HPDE6-E6E7 (cell line): Measurements from ENCODE around the gene RPGRIP1L.
"Not testable (repeated sequence)": the region's sequence is repeated elsewhere in the genome, so short reads cannot be mapped to it uniquely, and the experiment has no call there.

Experiments used
- DNase-seq: peaks from one replicate; pipeline ENCODE4 v3.0.0; 2011; ENCODE audit warnings: missing footprints; ENCODE audit errors: extremely low spot score

The RPGRIP1L gene

DNA sequence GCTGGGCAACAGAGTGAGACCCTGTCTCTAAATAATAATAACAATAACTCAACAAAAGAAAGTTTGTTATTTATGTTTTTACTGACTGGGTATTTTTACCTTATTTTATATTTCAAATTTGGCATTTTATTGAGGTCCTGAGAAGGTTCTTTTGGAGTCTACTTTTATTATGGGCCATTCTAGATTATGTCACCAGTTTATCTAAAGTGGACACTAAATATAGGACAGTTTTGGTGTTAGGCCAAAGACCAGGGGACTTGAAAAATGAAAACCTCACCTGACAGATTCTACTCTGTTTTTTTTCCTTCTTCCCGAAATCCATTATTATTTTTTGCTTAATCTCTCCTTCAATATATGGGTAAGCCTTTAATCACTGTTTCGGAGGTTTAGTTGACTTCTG lies 8.4 kb upstream of the RPGRIP1L start:
- DNase-seq = no peak

GRCh38 chr16:53711390-53711789 lies 7.7 kb upstream of the RPGRIP1L start:
- no peak for DNase-seq

DNA sequence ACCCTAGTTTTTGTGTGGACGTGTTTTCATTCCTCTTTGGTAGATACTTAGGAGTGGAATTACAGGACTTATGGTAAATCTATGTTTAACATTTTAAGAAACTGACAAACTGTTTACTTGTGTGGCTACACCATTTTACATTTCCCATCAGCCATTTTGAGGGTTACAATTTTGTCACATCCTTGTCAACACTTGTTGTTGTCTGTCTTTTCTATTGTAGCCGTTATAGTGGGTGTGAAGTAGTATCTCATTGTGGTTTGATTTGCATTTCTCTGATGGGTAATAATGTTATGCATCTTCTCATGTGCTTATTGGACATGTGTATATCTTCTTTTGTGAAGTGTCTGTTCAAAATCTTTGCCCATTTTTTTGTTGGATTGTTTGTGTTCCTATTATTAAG lies 4.8 kb upstream of the RPGRIP1L start:
- DNase-seq = no peak

- no peak for DNase-seq
Measured at GRCh38 chr16:53707671-53708070, 4.0 kb upstream of the RPGRIP1L start.

- no peak for DNase-seq
Measured at GRCh38 chr16:53704445-53704813, 770 bp upstream of the RPGRIP1L start.

DNA sequence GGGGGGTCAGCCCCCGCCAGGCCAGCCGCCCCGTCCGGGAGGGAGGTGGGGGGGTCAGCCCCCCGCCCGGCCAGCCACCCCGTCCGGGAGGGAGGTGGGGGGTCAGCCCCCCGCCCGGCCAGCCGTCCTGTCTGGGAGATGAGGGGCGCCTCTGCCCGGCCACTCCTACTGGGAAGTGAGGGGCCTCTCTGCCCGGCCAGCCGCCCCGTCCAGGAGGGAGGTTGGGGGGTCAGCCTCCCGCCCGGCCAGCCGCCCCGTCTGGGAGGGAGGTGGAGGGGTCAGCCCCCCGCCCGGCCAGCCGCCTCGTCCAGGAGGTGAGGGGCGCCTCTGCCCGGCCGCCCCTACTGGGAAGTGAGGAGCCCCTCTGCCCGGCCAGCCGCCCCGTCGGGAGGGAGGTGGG lies 5.4 kb downstream of the RPGRIP1L start:
- DNase-seq = not testable (repeated sequence)

DNA sequence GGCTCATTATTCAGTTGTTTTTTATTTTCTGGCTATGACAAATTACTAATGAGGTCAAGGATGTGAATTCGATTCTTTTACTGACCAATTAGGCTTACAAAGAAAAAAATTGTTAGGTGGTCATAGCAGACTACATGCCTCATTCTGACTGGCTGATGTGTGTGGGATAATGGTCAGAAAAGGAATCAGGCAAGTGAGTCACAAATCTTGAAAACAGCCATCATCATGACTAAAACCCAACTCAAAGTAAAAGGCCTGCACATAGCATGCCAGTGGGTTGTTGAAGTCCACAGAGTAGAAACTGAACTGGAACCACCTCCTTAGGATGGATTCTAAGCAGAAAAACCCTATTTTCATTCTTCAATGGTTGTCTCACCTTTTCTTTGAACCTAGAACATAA lies 8.6 kb downstream of the RPGRIP1L start:
- DNase-seq = no peak

DNA sequence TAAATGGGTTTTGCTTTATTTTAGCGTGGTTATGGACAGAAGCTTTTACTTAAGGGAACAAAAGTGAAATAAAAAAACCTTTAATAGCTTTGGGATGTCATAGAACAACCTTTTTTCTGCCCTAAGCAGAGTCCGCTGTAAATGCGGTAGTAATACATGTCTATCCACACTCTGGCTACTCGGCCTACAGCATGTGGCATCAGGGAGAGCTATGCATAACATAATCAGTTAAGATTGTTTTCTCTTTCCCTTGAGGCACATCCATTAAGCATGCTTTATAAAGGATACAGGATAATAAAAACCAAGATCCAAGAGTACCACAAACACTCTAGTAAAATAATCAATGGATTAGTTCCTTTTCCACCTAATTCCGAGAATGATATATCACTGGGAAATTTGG lies 10.3 kb downstream of the RPGRIP1L start:
- no peak for DNase-seq

- no peak for DNase-seq
Measured at GRCh38 chr16:53692146-53692545, 11.5 kb downstream of the RPGRIP1L start.

- DNase-seq = no peak
Measured at GRCh38 chr16:53690771-53691170, 12.9 kb downstream of the RPGRIP1L start.

GRCh38 chr16:53689636-53690035 lies 14.0 kb downstream of the RPGRIP1L start:
- DNase-seq = no peak

- DNase-seq = no peak
Measured at GRCh38 chr16:53686710-53687109, 16.9 kb downstream of the RPGRIP1L start.

- not testable (repeated sequence) for DNase-seq
Measured at GRCh38 chr16:53685334-53685733, 18.3 kb downstream of the RPGRIP1L start.

DNA sequence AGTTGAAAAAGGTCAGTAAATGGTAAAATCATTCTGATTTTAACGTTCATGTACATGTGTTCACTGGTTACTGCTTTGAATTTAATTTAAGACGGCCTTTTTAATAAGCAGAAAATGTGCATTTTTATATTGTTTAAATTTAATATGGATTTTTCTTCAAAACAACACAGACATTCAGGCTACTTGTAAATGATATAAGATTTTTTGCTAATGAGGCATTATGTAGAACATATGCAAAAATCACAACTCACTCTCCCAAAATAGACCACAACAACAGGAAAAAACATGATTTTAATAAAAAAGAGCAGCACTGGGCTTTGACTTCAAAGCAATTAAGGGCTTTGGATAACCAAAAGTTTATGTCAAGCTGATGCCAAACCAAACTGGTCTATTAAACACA lies 22.3 kb downstream of the RPGRIP1L start:
- DNase-seq = no peak

DNA sequence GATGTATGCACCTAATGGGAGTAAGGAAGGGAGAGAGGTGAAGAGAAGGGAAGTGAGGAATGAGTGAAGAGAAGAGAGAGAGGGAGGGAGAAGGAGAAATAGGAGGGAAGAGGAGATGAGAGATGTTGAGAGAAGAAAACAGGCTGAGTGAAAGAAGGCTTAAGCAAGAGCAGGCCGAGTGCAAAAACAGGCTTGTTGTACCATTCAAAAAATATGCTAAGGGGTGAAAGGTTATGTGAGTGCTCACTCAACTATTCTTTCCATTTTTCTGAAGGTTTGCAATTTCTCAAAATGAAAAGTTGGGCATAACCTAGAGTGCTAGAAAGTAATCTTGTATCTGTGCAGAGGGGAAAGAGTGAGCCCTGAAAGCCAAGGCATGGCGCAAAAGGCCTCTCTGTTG lies 22.9 kb downstream of the RPGRIP1L start:
- DNase-seq = no peak

GRCh38 chr16:53678756-53679343 lies 24.8 kb downstream of the RPGRIP1L start:
- no peak for DNase-seq

- DNase-seq = no peak
Measured at GRCh38 chr16:53678155-53678554, 25.5 kb downstream of the RPGRIP1L start.

GRCh38 chr16:53673189-53673588 lies 30.5 kb downstream of the RPGRIP1L start:
- no peak for DNase-seq

GRCh38 chr16:53672461-53672860 lies 31.2 kb downstream of the RPGRIP1L start:
- no peak for DNase-seq

DNA sequence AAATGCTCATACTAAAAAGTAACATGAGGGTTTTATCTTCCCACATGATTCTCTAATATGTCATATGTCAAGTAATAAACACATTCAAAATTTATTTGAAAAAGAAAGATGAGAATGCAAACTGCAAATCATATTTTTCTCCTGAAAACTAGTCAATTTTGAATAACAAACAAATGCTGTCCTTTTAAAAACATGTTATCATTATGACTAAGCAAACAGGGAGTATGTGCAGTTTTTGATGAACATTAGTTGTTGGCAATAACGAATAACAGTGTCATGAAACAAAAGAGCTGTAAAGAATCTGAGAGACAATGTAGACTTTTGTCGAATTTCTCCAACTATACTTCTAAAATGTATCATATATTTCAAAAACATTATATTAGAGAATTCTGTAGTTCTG lies 34.8 kb downstream of the RPGRIP1L start:
- DNase-seq = no peak

DNA sequence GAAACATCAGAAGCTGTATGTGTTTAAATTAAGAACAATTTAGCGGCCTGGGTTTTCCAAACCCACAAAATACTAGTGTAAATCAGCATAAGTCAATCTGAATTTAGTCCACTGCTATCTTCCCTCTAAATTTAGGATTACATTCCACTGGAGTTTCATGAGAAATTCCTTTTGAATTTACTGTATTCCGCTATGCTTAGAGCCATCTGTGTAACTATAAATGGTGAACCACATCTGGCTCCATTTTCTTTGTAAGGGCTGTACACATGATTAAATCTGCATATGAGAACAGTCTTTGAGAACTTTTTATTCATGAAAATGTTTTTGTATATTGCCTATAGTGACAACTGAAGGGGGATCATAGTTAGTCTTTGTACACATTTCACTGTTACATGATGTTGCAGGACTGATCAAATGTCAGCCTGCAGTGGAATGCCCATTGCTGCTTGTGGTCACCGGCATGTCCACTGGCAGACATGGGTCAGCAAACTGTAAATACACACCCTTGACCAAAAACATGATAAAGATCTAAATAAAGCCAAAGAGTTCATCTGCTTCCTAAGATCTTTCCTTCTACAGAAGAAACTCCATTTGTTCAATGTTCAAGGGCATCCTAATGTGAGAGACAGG lies 36.8 kb downstream of the RPGRIP1L start:
- DNase-seq = no peak

DNA sequence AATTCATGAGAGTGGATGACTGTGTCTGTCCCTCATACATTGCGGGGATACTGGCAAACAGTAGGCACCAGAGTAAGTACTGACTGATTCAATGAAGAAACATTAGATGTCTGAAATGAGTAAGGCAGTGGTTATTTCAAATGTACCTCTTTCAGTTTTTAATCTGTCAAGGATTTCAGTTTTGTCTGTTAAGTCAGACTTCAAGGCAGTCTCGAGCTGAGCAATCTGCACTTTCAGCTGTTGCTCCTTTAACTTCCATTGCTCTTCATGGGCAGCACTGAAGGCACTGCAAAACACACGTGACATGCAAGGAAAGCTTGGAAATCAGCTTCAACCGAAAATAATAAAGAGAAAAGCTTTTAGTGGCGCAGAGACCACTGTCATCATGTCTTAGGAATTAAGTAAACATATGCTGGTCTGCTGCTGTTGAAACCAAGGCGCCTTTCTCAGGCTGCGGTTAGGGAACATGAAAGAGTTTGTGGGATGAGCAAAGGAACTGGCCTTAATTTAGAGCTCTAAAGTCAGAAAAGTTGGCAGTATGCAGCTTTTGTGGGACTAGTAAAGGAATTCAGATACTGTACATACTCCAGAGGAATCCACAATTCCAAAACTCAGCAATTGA lies 38.8 kb downstream of the RPGRIP1L start:
- no peak for DNase-seq

DNA sequence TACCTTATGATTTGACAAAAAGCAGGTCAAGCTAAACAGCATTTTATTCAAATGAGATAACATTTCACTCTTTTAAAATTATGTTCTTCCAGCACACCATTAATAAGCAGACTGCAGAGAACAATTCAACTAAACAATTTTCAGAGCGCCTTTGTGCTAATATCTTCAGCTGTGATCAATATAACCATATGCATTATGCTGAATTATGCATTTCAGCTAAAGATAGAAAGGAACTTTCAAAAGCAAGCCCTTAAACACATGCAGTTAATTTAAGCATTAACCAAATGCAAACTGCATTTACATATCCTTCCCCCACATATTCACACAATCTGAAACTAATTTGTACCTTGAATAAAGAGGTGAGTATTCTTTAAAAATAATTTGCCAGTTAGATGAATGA lies 41.6 kb downstream of the RPGRIP1L start:
- DNase-seq = no peak

DNA sequence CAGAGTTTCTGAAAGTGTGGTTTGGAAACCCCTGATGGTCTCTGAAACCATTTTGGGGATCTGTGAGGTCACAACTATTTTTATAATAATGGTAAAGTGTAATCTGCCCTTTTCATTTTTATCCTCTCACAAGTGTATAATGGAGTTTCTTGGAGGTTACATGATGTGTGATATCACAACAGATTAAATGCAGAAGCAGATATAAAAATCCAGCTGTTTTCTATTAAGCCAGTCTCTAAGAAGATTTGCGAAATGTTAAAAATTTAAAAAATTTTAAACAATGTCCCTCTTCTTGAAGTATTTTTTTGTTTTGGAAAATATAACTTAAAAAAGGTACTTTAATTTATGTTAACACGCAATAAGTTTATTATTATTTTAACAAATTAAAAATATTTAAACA lies 48.7 kb downstream of the RPGRIP1L start:
- no peak for DNase-seq
